Activated T-cell treated with anti-CD3 and anti-CD28 coated beads, Interleukin-2, amount 50 U/mL, for 72 hours (primary cell): Measurements from ENCODE around the gene OVOL1. TPM values are rescaled to one million over a fixed set of nuclear protein-coding genes. Genes with fewer than 3 reads are reported as not detected.
"Not testable (repeated sequence)": the region's sequence is repeated elsewhere in the genome, so short reads cannot be mapped to it uniquely, and the experiment has no call there.

Experiments used
- ATAC-seq, 2 donors: fragments of 150-1000 bp; cut with Tn5 transposase; replicated peaks in 1 of 2; 2 replicates each; pipeline ENCODE4 v1.10.0; 2021; ENCODE audit warnings: moderate library complexity in 2 of 2, mild to moderate bottlenecking in 1 of 2
- DNase-seq, 2 donors: peaks; one replicate each; pipeline ENCODE4 v3.0.0; 2021 to 2022; ENCODE audit warnings: mixed read lengths in 1 of 2
- H3K27ac Mint-ChIP-seq: one replicate; pipeline ENCODE4 v1.8.0; 2022; ENCODE audit warnings: mild to moderate bottlenecking, moderate library complexity, mixed read lengths
- H3K27me3 Mint-ChIP-seq: one replicate; pipeline ENCODE4 v1.8.0; 2022; ENCODE audit warnings: low read depth, mixed read lengths
- H3K36me3 Mint-ChIP-seq, 2 donors: one replicate each; pipeline ENCODE4 v1.8.0; 2022; ENCODE audit warnings: mixed read lengths in 2 of 2, mild to moderate bottlenecking in 1 of 2; ENCODE audit not compliant: insufficient read depth in 2 of 2
- H3K4me1 Mint-ChIP-seq: one replicate; pipeline ENCODE4 v1.8.0; 2022; ENCODE audit warnings: low read depth, mixed read lengths
- H3K4me3 Mint-ChIP-seq, 2 donors: one replicate each; pipeline ENCODE4 v1.8.0; 2022; ENCODE audit warnings: mild to moderate bottlenecking in 2 of 2, mixed read lengths in 2 of 2, moderate library complexity in 2 of 2
- H3K9me3 Mint-ChIP-seq, 2 donors: one replicate each; pipeline ENCODE4 v1.8.0; 2022; ENCODE audit warnings: mixed read lengths in 2 of 2
- total RNA-seq, 2 donors: library from RNA; stranded (reverse); gene quantifications; one replicate each; pipeline ENCODE4 v1.2.3, GENCODE V29; 2022

Gene OVOL1
- under 1 TPM in 1 of 2 donors, not detected in 1; 0.16 TPM for total RNA-seq

DNA sequence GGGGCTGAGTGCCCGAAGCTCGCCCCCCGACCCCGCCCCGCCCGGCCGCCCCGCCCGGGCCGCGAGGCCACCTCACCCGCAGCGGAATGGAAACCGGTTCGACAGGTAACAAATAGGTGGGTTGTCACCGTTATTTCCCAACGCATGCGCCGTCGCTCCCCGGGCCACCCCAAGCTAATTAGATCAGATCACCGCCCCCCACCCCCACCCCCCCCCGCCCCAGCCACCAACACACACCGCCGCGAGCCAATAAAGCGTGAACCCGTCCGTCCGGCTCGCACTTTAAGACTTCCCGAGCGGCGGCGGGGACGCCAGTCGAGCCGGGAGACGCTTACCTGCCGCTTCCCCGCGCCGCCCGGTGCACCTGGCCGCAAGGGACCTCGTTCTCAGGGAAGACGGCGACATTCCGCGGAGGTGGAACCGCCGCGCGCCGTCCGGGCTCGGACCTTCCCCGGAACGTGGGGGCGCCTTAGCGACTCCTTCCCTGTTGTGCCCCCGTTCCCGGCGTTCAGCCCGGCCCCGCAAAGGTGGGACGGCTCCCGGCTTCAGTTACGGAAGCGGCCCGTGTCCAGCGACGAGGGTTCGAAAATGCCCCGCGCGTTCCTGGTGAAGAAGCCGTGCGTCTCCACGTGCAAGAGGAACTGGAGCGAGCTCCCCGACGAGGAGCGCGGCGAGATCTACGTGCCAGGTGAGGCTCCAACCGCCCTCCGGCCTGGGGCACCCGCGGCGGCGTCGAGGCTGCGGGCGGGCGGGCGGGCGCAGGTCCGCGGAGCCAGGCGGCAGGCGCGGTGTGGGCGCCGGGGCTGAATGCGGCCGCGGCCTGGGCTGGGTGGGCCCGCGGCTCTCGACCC lies at the start of gene OVOL1:
Gene OVOL1 (plus strand): TSS at position 278 of the 851 bp plus-strand sequence. CDS start 311 bp downstream, at position 589.
- DNase-seq (peak in 1 of 2 donors; percentile 20), ATAC-seq (no peak)
- peaks cover 0 to 2% of the 10 kb centered on the region in 2 donors for H3K36me3 Mint-ChIP-seq
- H3K4me3 Mint-ChIP-seq: peak within 1 kb of the TSS; percentile 76 to 80
- H3K9me3 Mint-ChIP-seq: no peaks in the 10 kb centered on the region
- no peak within 1 kb of the TSS for H3K27ac Mint-ChIP-seq
- peaks cover 66% of the 10 kb centered on the region for H3K27me3 Mint-ChIP-seq
- peaks cover 23% of the 10 kb centered on the region for H3K4me1 Mint-ChIP-seq

DNA sequence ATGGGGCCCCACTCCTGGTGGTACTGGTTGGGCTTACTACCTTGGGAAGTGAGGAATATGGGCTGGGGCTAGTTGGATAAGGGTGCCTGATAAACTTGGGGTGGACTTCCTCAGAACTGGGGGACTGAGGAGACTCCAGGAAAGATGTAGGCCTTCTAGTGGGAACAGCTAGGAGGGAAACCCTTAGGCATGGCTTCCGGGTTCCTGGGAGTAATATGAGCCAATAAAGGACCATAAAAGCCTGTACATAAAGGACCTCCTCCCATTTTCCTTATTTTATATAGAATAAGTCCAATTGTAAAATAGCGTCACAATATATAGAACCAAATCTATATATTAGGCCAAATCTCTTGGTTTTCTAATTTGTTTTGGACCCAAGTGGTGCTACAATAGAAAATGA lies 47.8 kb upstream of the OVOL1 start:
- no peaks in the 10 kb centered on the region for H3K4me1 Mint-ChIP-seq
- ATAC-seq (no peak), DNase-seq (no peak)
- peaks cover 3 to 5% of the 10 kb centered on the region in 2 donors for H3K9me3 Mint-ChIP-seq
- no peak overlapping the region for H3K27ac Mint-ChIP-seq
- peaks cover 23% of the 10 kb centered on the region for H3K27me3 Mint-ChIP-seq
- H3K36me3 Mint-ChIP-seq: peaks cover 3 to 4% of the 10 kb centered on the region in 2 donors
- H3K4me3 Mint-ChIP-seq: no peak overlapping the region

DNA sequence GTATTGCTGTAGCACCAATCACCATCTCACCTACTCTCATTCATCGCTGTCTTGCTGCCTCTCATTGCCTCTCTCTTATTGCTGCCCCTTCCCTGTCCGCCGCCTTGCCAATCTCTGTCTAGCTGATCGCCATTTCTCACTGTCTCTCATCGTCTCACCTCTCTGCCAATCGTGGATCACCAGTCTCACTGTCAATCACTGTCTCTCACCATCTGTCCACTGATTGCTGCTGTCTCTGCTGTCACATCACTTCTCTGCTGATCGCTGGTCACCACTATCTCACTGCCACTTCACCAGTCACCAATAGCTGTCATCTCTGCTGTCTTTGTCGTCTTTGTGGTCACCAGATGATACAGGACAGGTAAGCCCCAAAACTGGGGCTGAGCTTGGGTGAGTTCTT lies 45.7 kb upstream of the OVOL1 start:
- Mint-ChIP-seq H3K27ac (no peak overlapping the region), H3K27me3 (peaks cover 28% of the 10 kb centered on the region), H3K36me3 (peaks cover 3 to 4% of the 10 kb centered on the region in 2 donors), H3K4me3 (no peak overlapping the region), H3K4me1 (no peaks in the 10 kb centered on the region), H3K9me3 (peaks cover 3 to 5% of the 10 kb centered on the region in 2 donors)
- no peak for DNase-seq
- ATAC-seq: no peak

DNA sequence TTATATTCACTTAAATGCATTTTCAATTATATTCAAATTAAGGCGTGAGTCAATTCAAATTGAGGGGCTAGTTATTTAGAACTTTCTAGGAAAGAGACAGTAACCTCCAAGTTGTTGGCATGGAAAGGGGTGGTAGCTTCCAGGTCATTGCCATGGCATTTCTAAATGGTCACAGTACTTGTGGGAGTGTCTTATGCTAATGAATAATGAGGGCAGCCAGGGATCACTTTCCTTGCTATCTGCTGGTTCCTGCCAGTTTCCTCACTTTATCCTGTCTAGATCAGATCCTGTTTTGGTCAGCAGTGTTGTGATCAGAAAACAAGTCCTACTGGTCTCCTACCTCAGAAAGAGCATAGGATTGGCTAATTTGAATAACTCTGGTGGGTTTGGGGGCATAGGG lies 44.5 kb upstream of the OVOL1 start:
- DNase-seq (no peak), ATAC-seq (no peak)
- Mint-ChIP-seq H3K27ac (no peak overlapping the region), H3K27me3 (peaks cover 34% of the 10 kb centered on the region), H3K4me3 (no peak overlapping the region), H3K4me1 (no peaks in the 10 kb centered on the region), H3K9me3 (no peaks in the 10 kb centered on the region), H3K36me3 (peaks cover 0 to 2% of the 10 kb centered on the region in 2 donors)

DNA sequence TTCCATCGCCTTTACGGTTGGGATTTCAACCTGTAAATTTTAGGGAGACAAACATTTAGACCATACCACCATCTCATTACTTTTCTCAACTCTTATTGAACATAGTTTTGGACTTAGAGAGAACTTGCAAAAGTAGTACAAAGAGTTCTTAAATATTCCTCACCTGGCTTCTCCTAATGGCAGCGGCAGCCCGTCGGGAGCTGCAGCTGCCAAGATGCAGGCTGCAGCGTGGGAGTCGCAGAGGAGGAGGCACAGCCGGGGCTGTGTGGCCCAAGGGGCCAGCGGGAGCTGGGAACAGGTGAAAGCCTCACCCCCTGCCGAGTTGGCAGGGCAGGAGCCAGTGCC lies 43.2 kb upstream of the OVOL1 start:
- H3K27me3 Mint-ChIP-seq: peaks cover 25% of the 10 kb centered on the region
- H3K4me1 Mint-ChIP-seq: no peaks in the 10 kb centered on the region
- no peak overlapping the region for H3K4me3 Mint-ChIP-seq
- ATAC-seq (no peak), DNase-seq (no peak)
- no peaks in the 10 kb centered on the region for H3K36me3 Mint-ChIP-seq
- no peak overlapping the region for H3K27ac Mint-ChIP-seq
- no peaks in the 10 kb centered on the region for H3K9me3 Mint-ChIP-seq

DNA sequence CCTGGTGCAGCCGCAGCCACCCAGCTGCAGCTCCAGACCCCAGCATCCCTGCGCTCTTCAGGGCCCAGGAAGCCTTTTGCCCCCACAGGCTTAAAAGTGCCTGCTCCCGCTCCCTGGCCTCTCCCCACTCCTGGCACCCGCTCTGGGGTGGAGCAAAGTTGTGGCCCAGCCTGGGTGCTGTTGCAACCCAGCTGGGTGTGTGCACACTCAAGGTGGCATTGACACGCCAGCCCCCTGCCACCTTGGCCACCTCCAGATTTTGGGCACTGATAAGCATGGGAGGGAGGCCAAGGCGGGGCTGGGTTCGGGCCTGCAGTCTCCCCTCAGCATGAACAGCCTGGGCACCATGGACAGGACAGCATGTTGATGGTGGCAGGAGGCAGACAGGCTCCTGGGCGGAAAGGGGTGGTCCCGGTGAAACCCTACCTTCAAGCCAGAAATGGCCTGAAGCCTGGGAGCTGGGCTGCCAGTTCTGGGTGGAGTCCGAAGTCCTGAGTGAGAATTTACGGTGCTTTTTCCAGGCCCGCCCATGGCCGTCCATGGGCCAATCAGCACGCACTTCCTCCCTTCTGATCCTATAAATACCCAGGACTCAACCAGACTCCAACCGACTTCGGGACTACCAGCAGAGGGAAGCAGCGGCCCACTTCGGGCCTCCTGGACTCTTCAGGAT lies 42.7 kb upstream of the OVOL1 start:
- Mint-ChIP-seq H3K9me3 (no peaks in the 10 kb centered on the region), H3K36me3 (no peaks in the 10 kb centered on the region), H3K27me3 (peaks cover 29% of the 10 kb centered on the region), H3K4me3 (no peak overlapping the region), H3K4me1 (no peaks in the 10 kb centered on the region), H3K27ac (no peak overlapping the region)
- ATAC-seq: peak; percentile 41 to 64
- DNase-seq: peak in 1 of 2 donors; percentile 15

DNA sequence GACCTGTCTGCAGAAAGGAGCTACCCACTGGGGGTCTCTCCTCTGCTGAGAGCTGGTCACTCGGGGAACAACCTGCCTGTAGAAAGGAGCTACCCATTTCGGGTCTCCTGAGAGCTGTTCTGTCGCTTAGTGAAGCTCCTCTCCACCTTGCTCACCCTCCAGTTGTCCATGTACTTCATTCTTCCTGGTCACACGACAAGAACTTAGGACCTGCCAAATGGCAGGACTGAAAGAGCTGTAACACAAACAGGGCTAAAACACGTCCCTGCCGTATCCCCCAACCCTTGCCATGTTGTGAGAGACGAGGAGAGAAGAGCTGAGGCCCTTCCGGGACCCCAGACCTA lies 42.2 kb upstream of the OVOL1 start:
- no peaks in the 10 kb centered on the region for H3K4me1 Mint-ChIP-seq
- H3K27me3 Mint-ChIP-seq: peaks cover 34% of the 10 kb centered on the region
- H3K4me3 Mint-ChIP-seq: no peak overlapping the region
- no peak for ATAC-seq
- no peaks in the 10 kb centered on the region for H3K36me3 Mint-ChIP-seq
- H3K9me3 Mint-ChIP-seq: no peaks in the 10 kb centered on the region
- DNase-seq: no peak
- no peak overlapping the region for H3K27ac Mint-ChIP-seq

DNA sequence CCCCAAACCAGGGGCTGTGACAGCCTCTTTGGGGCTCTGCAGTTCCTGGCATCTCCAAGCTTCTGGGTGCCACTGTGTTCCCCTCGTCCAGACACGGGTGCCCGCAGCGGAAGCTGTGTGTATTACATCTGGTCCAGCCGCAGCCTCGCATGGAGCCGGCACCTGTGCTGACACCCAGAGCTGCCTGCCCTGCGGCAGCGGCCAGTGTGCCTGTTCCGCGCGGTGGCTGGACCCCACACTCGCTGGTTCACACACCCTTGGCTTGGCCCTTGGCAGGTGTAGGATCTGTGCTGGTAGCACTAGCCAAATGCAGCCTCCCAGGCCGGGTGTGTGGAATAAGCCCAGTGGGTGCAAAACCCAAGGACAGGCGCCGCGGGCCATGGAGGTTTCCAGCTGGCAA lies 41.8 kb upstream of the OVOL1 start:
- no peaks in the 10 kb centered on the region for H3K9me3 Mint-ChIP-seq
- H3K36me3 Mint-ChIP-seq: no peaks in the 10 kb centered on the region
- no peaks in the 10 kb centered on the region for H3K4me1 Mint-ChIP-seq
- ATAC-seq (no peak), DNase-seq (no peak)
- H3K4me3 Mint-ChIP-seq: no peak overlapping the region
- H3K27ac Mint-ChIP-seq: no peak overlapping the region
- peaks cover 37% of the 10 kb centered on the region for H3K27me3 Mint-ChIP-seq

DNA sequence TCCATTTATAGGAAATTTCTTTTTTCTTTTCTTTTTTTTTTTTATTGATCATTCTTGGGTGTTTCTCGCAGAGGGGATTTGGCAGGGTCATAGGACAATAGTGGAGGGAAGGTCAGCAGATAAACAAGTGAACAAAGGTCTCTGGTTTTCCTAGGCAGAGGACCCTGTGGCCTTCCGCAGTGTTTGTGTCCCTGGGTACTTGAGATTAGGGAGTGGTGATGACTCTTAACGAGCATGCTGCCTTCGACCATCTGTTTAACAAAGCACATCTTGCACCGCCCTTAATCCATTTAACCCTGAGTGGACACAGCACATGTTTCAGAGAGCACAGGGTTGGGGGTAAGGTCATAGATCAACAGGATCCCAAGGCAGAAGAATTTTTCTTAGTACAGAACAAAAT lies 24.7 kb upstream of the OVOL1 start:
- H3K4me3 Mint-ChIP-seq, H3K4me1 Mint-ChIP-seq, DNase-seq, H3K27me3 Mint-ChIP-seq, H3K9me3 Mint-ChIP-seq, H3K36me3 Mint-ChIP-seq, H3K27ac Mint-ChIP-seq, ATAC-seq: not testable (repeated sequence)

DNA sequence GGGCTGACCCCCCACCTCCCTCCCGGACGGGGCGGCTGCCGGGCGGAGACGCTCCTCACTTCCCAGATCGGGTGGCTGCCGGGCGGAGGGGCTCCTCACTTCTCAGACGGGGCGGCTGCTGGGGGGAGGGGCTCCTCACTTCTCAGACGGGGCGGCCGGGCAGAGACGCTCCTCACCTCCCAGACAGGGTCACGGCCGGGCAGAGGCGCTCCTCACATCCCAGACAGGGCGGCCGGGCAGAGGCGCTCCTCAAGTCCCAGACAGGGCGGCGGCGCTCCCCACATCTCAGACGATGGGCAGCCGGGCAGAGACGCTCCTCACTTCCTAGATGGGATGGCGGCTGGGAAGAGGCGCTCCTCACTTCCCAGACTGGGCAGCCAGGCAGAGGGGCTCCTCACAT lies 24.0 kb upstream of the OVOL1 start:
- H3K27ac Mint-ChIP-seq, H3K36me3 Mint-ChIP-seq, H3K9me3 Mint-ChIP-seq, H3K4me3 Mint-ChIP-seq, ATAC-seq, H3K4me1 Mint-ChIP-seq, H3K27me3 Mint-ChIP-seq, DNase-seq: not testable (repeated sequence)

DNA sequence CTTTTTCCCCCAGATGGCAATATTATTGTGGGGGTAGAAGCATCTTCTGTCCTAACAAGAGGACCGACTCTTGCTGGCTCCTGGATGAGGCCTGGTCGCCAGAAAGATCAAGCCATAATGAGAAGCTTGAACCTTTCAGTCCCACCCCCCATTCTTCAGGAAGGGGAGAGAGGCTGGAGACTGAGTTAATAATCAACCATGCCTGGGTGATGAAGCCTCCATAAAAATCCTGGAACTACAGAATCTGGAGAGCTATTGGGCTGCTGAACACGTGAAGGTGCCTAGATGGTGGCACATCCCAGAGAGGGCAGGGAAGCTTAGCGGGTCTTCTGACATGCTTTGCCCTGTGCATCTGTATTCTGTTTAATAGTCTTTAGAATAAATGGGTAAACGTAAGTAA lies 22.4 kb upstream of the OVOL1 start:
- Mint-ChIP-seq H3K4me1 (peaks cover 6% of the 10 kb centered on the region), H3K27ac (no peak overlapping the region), H3K36me3 (no peaks in the 10 kb centered on the region), H3K4me3 (no peak overlapping the region), H3K9me3 (no peaks in the 10 kb centered on the region), H3K27me3 (no peaks in the 10 kb centered on the region)
- DNase-seq (no peak), ATAC-seq (no peak)

DNA sequence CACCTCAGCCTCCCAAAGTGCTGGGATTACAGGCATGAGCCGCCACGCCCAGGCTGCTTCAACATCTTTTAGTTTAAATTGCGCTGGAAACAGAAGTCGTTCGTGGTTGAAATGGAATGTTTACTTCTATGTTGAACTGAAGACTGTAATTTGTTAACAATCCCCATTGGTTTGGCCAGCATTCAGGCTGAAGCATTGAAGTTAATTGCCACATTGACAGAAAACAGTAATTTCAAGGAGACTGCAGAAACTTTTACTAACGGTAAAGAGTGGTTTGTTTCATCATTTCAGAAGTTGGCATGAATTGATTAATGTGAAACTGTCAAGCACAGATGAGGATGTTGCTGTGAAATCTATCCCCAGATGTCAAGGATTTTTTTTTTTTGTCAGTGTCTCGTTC lies 20.3 kb upstream of the OVOL1 start:
- Mint-ChIP-seq H3K4me1 (peaks cover 11% of the 10 kb centered on the region), H3K9me3 (no peaks in the 10 kb centered on the region), H3K36me3 (no peaks in the 10 kb centered on the region), H3K27me3 (no peaks in the 10 kb centered on the region), H3K27ac (no peak overlapping the region), H3K4me3 (no peak overlapping the region)
- no peak for DNase-seq
- peak in 1 of 2 donors; percentile 50 for ATAC-seq

DNA sequence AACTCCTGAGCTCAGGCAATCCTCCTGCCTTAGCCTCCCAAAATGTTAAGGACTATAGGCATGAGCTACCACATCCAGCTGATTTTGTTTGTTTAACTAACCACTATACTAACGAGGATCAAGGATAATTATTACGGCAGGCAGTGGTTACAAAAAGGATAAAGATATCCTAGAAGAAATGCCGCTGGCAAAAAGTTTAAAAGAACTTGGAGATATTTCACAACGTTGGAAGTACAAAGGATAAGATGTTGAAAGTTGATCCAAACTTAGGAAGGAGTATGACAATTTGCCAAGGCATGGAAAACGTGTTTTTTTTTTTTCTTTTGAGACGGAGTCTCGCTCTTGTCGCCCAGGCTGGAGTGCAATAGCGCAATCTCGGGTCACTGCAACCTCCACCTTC lies 19.5 kb upstream of the OVOL1 start:
- Mint-ChIP-seq H3K9me3 (no peaks in the 10 kb centered on the region), H3K4me3 (no peak overlapping the region), H3K27me3 (no peaks in the 10 kb centered on the region), H3K36me3 (no peaks in the 10 kb centered on the region), H3K27ac (no peak overlapping the region), H3K4me1 (peaks cover 11% of the 10 kb centered on the region)
- DNase-seq (no peak), ATAC-seq (no peak)

DNA sequence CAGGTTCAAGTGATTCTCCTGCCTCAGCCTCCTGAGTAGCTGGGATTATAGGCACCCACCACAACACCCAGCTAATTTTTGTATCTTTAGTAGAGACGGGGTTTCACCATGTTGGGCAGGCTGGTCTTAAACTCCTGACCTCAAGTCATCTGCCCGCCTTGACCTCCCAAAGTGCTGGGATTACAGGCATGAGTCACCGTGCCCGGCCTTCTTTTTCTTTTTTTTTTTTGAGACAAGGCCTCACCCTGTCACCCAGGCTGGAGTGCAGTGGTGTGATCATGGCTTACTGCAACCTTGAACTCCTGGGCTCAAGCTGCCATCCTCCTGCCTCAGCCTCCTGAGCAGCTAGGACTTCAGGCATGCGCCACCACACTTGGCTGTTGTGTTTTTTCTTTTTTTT lies 19.1 kb upstream of the OVOL1 start:
- not testable (repeated sequence) for H3K27ac Mint-ChIP-seq, DNase-seq, H3K4me3 Mint-ChIP-seq, H3K27me3 Mint-ChIP-seq, H3K36me3 Mint-ChIP-seq, ATAC-seq, H3K9me3 Mint-ChIP-seq
- H3K4me1 Mint-ChIP-seq: peaks cover 11% of the 10 kb centered on the region
